ENCODE measurements around the gene CLIC6.

CLIC6 gene

GRCh38 chr21:34730756-34731445 is 62.1 kb downstream of the CLIC6 start:
- no peak for DNase-seq

DNA sequence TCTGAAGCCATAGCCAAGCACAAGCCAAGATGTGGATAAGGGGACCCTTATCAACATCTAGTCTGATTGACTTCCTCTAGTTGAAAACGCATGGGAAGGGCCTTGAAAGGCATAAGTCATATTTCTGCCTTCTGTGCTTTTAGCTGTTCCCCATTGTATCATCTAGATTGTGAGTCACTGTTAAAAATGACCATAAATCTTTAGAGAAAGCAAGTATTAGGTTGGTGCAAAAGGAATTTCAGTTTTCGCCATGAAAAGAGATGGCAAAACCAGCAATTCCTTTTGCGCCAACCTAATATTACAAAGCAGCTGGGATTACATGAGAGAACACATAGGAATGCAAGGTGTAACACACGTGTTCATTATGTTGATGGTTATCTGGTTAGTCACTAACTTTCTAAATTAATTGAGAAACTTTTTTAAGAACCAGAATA is 63.6 kb downstream of the CLIC6 start:
- no peak for DNase-seq

DNA sequence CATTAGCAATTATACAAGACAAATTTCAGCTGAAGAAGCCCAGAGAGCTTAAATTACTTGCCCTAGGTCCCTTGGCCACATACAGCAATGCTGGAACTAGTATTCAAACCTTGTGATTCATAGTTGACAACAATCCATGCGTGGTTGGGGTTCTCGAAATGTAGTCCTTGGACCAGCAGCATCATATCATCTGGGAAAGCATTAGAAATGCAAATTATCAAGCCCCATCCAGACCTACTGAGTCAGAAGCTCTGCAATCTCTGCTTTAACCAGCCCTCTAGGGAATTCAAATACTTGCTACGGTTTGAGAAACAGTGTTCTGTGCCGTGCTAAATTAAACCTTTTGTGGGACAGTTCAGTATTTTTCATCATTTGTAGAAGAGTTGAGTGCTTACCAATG is 65.1 kb downstream of the CLIC6 start:
- DNase-seq: no peak

- no peak for DNase-seq
Observed at GRCh38 chr21:34734696-34735095, 65.9 kb downstream of the CLIC6 start.

DNA sequence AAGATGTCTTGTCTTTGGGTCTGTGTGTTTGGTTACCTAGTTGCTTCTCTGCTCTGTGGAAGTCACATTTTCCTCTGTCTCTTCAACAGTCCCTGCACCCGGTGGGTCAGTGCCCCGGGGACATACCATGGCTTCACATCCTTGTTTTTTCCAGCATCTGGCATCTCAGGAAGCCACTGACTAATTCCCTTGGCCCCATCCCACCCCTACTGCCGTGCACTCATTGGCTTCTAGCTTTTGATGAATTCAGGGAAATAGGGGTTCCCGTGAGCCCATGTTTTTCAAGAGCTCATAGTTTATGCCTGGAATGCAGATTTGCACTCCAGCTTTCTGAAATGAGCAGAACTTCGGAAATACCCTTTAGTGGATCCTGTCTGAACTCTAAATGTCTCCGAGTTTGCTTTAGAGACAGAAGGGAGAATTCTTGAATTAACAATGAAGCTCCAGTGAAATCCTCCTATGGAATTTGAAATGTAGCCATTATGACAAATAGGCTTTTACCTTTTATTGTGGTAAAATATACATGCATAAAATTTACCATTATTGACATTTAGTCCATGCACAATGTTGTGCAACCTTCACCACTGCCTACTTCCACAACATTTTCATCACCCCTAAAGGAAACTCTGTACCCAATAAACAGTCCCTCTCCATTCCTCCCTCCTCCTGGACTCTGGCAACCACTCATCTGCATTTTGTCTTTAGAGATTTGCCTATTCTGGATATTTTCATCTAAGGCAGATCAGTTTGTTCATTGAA is 67.5 kb downstream of the CLIC6 start:
- no peak for DNase-seq

GRCh38 chr21:34737115-34737514 is 68.3 kb downstream of the CLIC6 start:
- no peak for DNase-seq

DNA sequence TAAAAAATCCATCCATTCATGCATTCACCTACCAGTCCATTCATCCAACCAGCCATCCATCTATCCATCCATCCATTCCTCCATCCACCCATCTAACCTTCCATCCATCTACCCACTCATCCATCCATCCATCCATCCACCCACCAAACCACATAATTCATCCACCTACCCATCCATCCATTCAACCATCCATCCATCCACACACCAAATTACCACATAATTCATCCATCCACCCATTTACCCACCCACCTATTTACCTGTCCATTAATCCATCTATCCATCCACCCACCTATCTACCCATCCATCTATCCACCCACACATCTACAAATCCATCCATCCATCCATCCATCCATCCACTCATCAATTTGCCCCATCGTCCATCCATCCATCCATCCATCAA is 71.4 kb downstream of the CLIC6 start:
- DNase-seq: no peak

DNA sequence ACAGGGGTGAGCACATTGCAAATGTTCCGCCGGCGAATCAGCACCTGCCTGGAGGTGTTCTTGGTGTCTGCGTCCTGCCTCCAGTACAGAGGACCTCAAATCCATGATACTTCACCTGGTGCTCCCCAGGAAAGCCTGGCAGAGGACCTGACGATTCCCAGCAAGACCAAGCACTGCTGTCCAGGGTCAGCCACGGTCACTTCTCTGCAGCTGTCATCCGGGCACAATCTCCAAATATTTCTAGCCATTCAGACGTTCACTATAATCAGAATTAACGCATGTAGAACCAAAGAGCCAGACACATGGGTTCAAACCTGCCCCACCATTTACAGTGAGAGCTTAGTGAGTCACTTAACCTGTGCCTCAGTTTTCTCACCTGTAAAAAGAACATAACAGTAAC is 74.5 kb downstream of the CLIC6 start:
- no peak for DNase-seq

- no peak for DNase-seq
Observed at GRCh38 chr21:34743831-34744230, 75.0 kb downstream of the CLIC6 start.

DNA sequence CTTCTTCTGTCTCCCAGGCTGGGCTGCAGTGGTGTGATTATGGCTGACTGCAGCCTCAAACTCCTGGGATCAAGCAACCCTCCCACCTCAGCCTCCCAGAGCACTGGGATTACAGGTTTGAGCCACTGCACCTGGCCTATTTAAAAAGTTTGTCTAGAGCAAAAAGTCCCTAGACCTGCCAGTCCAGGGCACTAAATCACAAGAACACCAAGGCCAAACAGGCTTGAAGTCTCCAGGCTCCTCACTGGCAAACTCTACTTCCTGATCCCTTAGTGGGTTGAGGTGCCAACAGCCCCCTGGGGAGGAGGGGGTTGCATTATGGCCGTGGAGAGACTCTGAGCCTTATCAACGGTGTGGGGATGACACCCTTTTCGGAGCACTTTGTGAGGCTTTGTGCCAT is 76.0 kb downstream of the CLIC6 start:
- DNase-seq: no peak

- DNase-seq: peak; percentile 36
Observed at GRCh38 chr21:34745557-34746255, 76.9 kb downstream of the CLIC6 start.

GRCh38 chr21:34748862-34749261 is 80.1 kb downstream of the CLIC6 start:
- DNase-seq: no peak

DNA sequence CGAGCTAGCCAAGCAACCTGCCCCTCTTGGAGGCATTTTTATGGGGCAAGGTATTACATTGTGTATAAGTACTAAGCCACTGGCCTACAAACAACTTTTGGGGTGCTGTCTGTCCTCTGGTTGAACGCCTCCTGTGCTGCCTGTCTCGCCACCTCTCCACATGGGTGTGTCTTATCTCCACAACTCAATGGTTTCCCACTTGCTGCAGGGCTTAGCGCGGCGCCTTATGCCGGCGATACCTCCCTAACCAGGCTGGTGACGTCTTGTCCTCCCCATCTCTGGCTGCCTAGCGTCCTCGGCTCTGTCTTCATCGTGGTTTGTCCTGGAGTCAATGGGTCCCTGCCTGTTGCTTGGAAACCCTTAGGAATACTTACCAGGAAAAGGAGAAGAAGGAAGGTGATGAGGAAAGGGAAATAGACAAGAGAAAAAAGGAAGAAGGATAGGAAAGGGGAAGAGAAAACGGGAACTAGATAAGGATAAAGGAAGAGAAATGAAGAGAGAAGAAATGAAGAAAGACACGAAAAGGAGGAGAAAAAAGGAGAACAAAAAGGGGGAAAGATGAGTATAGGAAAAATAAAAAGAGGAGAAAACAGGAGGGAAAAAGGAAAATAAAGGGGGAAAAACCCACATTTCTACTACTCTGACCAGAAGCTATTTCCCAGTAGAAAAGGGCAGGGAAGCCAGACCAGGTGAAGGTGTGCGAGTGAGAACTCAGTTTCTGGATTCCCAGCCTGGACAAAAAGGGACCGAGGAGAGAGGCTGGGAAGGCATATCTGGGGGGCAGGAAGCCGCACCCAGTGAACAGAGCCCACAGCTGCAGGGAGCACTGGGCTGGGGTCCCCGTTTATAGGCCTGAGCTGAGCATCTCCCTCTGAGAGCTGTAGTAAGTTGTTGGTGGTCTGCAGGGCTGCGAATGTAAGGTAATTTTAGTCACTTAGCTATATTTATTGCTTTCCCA is 86.2 kb downstream of the CLIC6 start:
- DNase-seq: no peak

GRCh38 chr21:34761758-34762330 is 93.0 kb downstream of the CLIC6 start:
- no peak for DNase-seq

GRCh38 chr21:34762786-34763185 is 94.0 kb downstream of the CLIC6 start:
- DNase-seq: no peak

DNA sequence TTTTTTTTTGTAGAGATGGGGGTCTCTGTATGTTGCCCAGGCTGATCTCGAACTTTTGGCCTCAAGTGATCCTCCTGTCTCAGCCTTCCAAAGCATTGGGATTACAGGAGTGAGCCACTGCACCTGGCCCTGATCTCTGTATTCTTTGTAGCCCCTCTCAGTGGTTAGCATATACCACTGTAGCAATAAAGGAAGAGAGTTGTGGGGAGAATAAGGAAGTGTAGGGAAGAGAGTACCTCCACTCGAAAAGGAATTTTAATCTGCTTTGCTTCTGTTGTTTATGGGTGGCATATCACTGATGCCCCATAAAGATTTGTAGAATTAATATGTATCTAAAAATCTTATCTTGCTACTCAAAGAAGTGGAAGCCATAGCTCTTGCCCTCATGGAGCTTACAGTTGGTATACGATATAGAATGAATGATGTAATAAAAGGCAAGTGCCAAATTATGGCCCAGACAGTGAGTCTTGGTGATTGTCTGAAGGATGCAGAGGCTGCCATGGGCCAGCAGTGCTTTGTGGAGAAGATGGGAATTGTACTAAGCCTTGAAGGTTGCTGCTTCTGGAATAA is 96.0 kb downstream of the CLIC6 start:
- no peak for DNase-seq

DNA sequence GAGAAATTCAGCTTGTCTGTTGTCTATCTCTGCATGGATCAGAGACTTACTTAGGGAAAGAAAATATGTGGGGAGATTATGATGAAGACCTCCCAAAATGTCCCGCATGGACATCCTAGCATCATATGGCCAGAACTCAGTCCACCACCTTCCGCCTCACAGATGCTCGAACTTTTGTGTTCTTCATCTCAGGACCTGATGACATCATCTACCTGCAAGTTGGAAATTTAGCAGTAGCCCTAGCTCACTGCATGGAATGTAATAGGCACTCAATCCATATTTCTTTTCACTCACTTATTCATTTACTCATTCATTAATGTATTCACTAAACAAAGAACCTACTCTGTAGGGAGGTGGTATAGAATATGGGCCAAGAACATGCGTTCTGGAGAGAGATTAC is 96.8 kb downstream of the CLIC6 start:
- no peak for DNase-seq

- no peak for DNase-seq
Observed at GRCh38 chr21:34766862-34767261, 98.1 kb downstream of the CLIC6 start.
